ENCODE data around the gene SF3A2. TPM values are rescaled to one million over a fixed set of nuclear protein-coding genes. Genes with fewer than 3 reads are reported as not detected.

Gene SF3A2
- total and polyA plus RNA-seq, 10 of the 15 experiments (the other 5 are each of a cell fraction or from before 2014, with no cell fraction given), result 0.33 to 143 (median 30.6) TPM

GRCh38 chr19:2217591-2217990 is 19.0 kb upstream of the SF3A2 start:
- 94% methylated on average over 18 of the region's 22 CpGs for WGBS (ENCODE audit: insufficient coverage, insufficient replicate concordance, low lambda C conversion rate, missing lambda C conversion rate)
- H3K9ac ChIP-seq (ENCODE audit: control insufficient read depth, insufficient read depth, low read length), result no peak overlapping the region
- ATAC-seq, result no peak

More at GRCh38 chr19:2217591-2217990, 19.0 kb upstream of the SF3A2 start:
- Histone ChIP-seq H3K4me3 (no peak overlapping the region), H2AFZ (ENCODE audit: control insufficient read depth, low read depth, low read length) (no peak overlapping the region), H3K79me2 (ENCODE audit: control insufficient read depth, insufficient read depth, low read length) (no peaks in the 10 kb centered on the region), H3K4me1 (ENCODE audit: control insufficient read depth, insufficient read depth, low read length) (peaks cover 5% of the 10 kb centered on the region), H3K27me3 (replicated peaks in 1 of 2; ENCODE audit: control insufficient read depth in 2 of 2, insufficient read depth in 2 of 2, low read length in 1 of 2) (no peaks in the 10 kb centered on the region), H3K4me2 (ENCODE audit: control insufficient read depth, insufficient read depth) (no peak overlapping the region), H3K36me3 (ENCODE audit: control insufficient read depth in 2 of 2, insufficient read depth in 2 of 2, low read length in 1 of 2) (peaks cover 30 to 70% of the 10 kb centered on the region in 2 experiments; a peak in 3 of 4 replicates), H4K20me1 (ENCODE audit: control insufficient read depth, insufficient read depth) (no peaks in the 10 kb centered on the region), H3K9me3 (replicated peaks; ENCODE audit: control insufficient read depth, insufficient read depth, low read length) (no peaks in the 10 kb centered on the region), H3K27ac (ENCODE audit: control insufficient read depth, insufficient read depth) (no peak overlapping the region)
- intact Hi-C loops (cut with micrococcal nuclease; ENCODE audit: unreplicated experiment), result no loop called here
- POLR2A ChIA-PET, result no interaction called here
- RAD21 ChIA-PET (ENCODE audit: unreplicated experiment), result no interaction called here
- FAIRE-seq, result no peak
- TF ChIP-seq ZBTB4 (CRISPR knock-in tag; IDR thresholded peaks at IDR 0.05), result no peak
- in situ Hi-C loops (cut with MboI), result no loop called here
- SMC1A ChIA-PET (ENCODE audit: uncharacterized antibody, unreplicated experiment), result no interaction called here
- BruUV-seq (replicated peaks), result no TSS peak
- CTCF ChIA-PET, result no interaction called here
- no peak for DNase-seq (ENCODE audit: low read depth, low spot score)
